ENCODE results near the gene WWC2.

Gene WWC2

GRCh38 chr4:183124865-183125264 is 25.8 kb downstream of the WWC2 start:
- no peak overlapping the region for H3K4me3 ChIP-seq (replicated peaks; ENCODE audit: low read depth, low read length)
- no peak for TF ChIP-seq CTCF (IDR thresholded peaks at IDR 0.05; ENCODE audit: low read depth, low read length, missing control alignments)
- no peak for DNase-seq (ENCODE audit: extremely low read depth, low read depth)

- no peak overlapping the region for H3K4me3 ChIP-seq (replicated peaks; ENCODE audit: low read depth, low read length)
- no peak for TF ChIP-seq CTCF (IDR thresholded peaks at IDR 0.05; ENCODE audit: low read depth, low read length, missing control alignments)
- DNase-seq (ENCODE audit: extremely low read depth, low read depth), result no peak
These were observed 30.1 kb downstream of the WWC2 start for GRCh38 chr4:183129125-183129524.

- no peak for DNase-seq (ENCODE audit: extremely low read depth, low read depth)
- TF ChIP-seq CTCF (IDR thresholded peaks at IDR 0.05; ENCODE audit: low read depth, low read length, missing control alignments), result no peak
- H3K4me3 ChIP-seq (replicated peaks; ENCODE audit: low read depth, low read length), result no peak overlapping the region
These were observed 30.6 kb downstream of the WWC2 start for GRCh38 chr4:183129675-183130074.

- no peak overlapping the region for H3K4me3 ChIP-seq (replicated peaks; ENCODE audit: low read depth, low read length)
- TF ChIP-seq CTCF (IDR thresholded peaks at IDR 0.05; ENCODE audit: low read depth, low read length, missing control alignments), result no peak
- DNase-seq (ENCODE audit: extremely low read depth, low read depth), result no peak
These were observed 31.5 kb downstream of the WWC2 start for GRCh38 chr4:183130328-183131155.

- H3K4me3 ChIP-seq (replicated peaks; ENCODE audit: low read depth, low read length), result no peak overlapping the region
- no peak for DNase-seq (ENCODE audit: extremely low read depth, low read depth)
- TF ChIP-seq CTCF (IDR thresholded peaks at IDR 0.05; ENCODE audit: low read depth, low read length, missing control alignments), result no peak
These were observed 33.0 kb downstream of the WWC2 start for GRCh38 chr4:183132081-183132480.

- DNase-seq (ENCODE audit: extremely low read depth, low read depth), result no peak
- no peak overlapping the region for H3K4me3 ChIP-seq (replicated peaks; ENCODE audit: low read depth, low read length)
- TF ChIP-seq CTCF (IDR thresholded peaks at IDR 0.05; ENCODE audit: low read depth, low read length, missing control alignments), result no peak
These were observed 33.8 kb downstream of the WWC2 start for GRCh38 chr4:183132865-183133264.

GRCh38 chr4:183136855-183137254 is 37.8 kb downstream of the WWC2 start:
- DNase-seq (ENCODE audit: extremely low read depth, low read depth), result no peak
- no peak for TF ChIP-seq CTCF (IDR thresholded peaks at IDR 0.05; ENCODE audit: low read depth, low read length, missing control alignments)
- H3K4me3 ChIP-seq (replicated peaks; ENCODE audit: low read depth, low read length), result no peak overlapping the region

Data from HFF-Myc (cell line).